ENCODE results near the gene FBXW10.
"Not testable (repeated sequence)": the region's sequence is repeated elsewhere in the genome, so short reads cannot be mapped to it uniquely, and the experiment has no call there.

DNA sequence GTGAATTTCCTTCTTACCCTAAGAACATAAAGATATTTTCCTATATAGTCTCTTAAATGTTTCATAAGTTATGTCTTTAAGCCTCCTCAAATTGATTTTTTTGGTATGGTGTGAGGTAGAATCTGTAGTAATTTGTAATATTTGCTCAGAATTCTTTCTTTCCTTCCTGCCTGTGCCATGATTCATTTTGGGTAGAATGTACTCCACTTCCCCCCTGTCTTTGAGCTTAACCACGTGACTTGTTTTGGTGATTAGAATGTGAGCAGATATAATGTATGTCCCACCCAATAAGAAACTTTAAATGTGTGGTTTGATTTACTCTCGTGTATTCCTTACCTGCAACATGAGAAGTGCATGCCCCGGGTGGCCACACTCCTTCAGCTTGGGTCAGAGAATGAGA is 77.6 kb downstream of the FBXW10 start:
- TF ChIP-seq, protein P1, sequence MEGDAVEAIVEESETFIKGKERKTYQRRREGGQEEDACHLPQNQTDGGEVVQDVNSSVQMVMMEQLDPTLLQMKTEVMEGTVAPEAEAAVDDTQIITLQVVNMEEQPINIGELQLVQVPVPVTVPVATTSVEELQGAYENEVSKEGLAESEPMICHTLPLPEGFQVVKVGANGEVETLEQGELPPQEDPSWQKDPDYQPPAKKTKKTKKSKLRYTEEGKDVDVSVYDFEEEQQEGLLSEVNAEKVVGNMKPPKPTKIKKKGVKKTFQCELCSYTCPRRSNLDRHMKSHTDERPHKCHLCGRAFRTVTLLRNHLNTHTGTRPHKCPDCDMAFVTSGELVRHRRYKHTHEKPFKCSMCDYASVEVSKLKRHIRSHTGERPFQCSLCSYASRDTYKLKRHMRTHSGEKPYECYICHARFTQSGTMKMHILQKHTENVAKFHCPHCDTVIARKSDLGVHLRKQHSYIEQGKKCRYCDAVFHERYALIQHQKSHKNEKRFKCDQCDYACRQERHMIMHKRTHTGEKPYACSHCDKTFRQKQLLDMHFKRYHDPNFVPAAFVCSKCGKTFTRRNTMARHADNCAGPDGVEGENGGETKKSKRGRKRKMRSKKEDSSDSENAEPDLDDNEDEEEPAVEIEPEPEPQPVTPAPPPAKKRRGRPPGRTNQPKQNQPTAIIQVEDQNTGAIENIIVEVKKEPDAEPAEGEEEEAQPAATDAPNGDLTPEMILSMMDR (IDR thresholded peaks at IDR 0.05), result not testable (repeated sequence)
- TF ChIP-seq, protein P2, sequence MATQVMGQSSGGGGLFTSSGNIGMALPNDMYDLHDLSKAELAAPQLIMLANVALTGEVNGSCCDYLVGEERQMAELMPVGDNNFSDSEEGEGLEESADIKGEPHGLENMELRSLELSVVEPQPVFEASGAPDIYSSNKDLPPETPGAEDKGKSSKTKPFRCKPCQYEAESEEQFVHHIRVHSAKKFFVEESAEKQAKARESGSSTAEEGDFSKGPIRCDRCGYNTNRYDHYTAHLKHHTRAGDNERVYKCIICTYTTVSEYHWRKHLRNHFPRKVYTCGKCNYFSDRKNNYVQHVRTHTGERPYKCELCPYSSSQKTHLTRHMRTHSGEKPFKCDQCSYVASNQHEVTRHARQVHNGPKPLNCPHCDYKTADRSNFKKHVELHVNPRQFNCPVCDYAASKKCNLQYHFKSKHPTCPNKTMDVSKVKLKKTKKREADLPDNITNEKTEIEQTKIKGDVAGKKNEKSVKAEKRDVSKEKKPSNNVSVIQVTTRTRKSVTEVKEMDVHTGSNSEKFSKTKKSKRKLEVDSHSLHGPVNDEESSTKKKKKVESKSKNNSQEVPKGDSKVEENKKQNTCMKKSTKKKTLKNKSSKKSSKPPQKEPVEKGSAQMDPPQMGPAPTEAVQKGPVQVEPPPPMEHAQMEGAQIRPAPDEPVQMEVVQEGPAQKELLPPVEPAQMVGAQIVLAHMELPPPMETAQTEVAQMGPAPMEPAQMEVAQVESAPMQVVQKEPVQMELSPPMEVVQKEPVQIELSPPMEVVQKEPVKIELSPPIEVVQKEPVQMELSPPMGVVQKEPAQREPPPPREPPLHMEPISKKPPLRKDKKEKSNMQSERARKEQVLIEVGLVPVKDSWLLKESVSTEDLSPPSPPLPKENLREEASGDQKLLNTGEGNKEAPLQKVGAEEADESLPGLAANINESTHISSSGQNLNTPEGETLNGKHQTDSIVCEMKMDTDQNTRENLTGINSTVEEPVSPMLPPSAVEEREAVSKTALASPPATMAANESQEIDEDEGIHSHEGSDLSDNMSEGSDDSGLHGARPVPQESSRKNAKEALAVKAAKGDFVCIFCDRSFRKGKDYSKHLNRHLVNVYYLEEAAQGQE (IDR thresholded peaks at IDR 0.05; ENCODE audit: insufficient read depth in 1 of 2, low read depth in 2 of 2, low read length in 1 of 2), result not testable (repeated sequence)

Measured in Panc1 (cell line).